Measurements from ENCODE around the gene FGFBP3.
"Not testable (repeated sequence)": the region's sequence is repeated elsewhere in the genome, so short reads cannot be mapped to it uniquely, and the experiment has no call there.

The FGFBP3 gene

GRCh38 chr10:91901784-91902677 lies 7.3 kb downstream of the FGFBP3 start:
- DNase-seq: no peak

GRCh38 chr10:91897421-91897820 lies 11.9 kb downstream of the FGFBP3 start:
- no peak for DNase-seq

GRCh38 chr10:91896212-91896756 lies 13.0 kb downstream of the FGFBP3 start:
- no peak for DNase-seq

- DNase-seq: not testable (repeated sequence)
These were observed 15.0 kb downstream of the FGFBP3 start for GRCh38 chr10:91894261-91894685.

- no peak for DNase-seq
These were observed 16.2 kb downstream of the FGFBP3 start for GRCh38 chr10:91893051-91893450.

- no peak for DNase-seq
These were observed 17.9 kb downstream of the FGFBP3 start for GRCh38 chr10:91891125-91892001.

GRCh38 chr10:91887272-91888076 lies 21.8 kb downstream of the FGFBP3 start:
- peak in 3 of 6 experiments; percentile 3 to 41 (median 27) for DNase-seq

GRCh38 chr10:91886954-91887271 lies 22.4 kb downstream of the FGFBP3 start:
- DNase-seq: no peak

GRCh38 chr10:91885362-91886079 lies 23.8 kb downstream of the FGFBP3 start:
- DNase-seq: no peak

GRCh38 chr10:91884536-91884935 lies 24.8 kb downstream of the FGFBP3 start:
- DNase-seq: no peak

- DNase-seq: no peak
These were observed 25.5 kb downstream of the FGFBP3 start for GRCh38 chr10:91883549-91884444.

- no peak for DNase-seq
These were observed 29.0 kb downstream of the FGFBP3 start for GRCh38 chr10:91880310-91880709.

GRCh38 chr10:91879515-91880170 lies 29.6 kb downstream of the FGFBP3 start:
- DNase-seq: no peak

GRCh38 chr10:91875779-91876178 lies 33.5 kb downstream of the FGFBP3 start:
- DNase-seq: no peak

- DNase-seq: no peak
These were observed 34.1 kb downstream of the FGFBP3 start for GRCh38 chr10:91875156-91875555.

- DNase-seq: no peak
These were observed 43.7 kb downstream of the FGFBP3 start for GRCh38 chr10:91865562-91866081.

GRCh38 chr10:91864744-91865143 lies 44.5 kb downstream of the FGFBP3 start:
- DNase-seq: no peak

GRCh38 chr10:91864099-91864498 lies 45.2 kb downstream of the FGFBP3 start:
- no peak for DNase-seq

GRCh38 chr10:91860885-91861284 lies 48.4 kb downstream of the FGFBP3 start:
- no peak for DNase-seq

GRCh38 chr10:91856637-91857036 lies 52.6 kb downstream of the FGFBP3 start:
- DNase-seq: no peak

All from stimulated activated naive CD4-positive, alpha-beta T cell (primary cell).